HepG2 (cell line): ENCODE data around the gene TYMP. TPM values are rescaled to one million over a fixed set of nuclear protein-coding genes. Genes with fewer than 3 reads are reported as not detected.

ENCODE experiments used
- AHR ChIP-seq: IDR thresholded peaks from 2 replicates; pipeline ENCODE4 v1.6.1; 2018; ENCODE audit warnings: missing genetic modification reagents, missing compliant biosample characterization
- EEA1 ChIP-seq: sonication (generic); formaldehyde crosslinking; IDR thresholded peaks from 2 replicates; pipeline ENCODE4 v1.5.1; 2020; ENCODE audit warnings: mild to moderate bottlenecking, missing genetic modification reagents, borderline replicate concordance
- HCFC1 ChIP-seq: fragments of 150-350 bp; IDR thresholded peaks from 2 replicates; pipeline ENCODE4 v1.6.1; 2014; ENCODE audit warnings: low read depth, low read length
- HHEX ChIP-seq: IDR thresholded peaks from 2 replicates; pipeline ENCODE4 v1.6.1; 2016; ENCODE audit warnings: control low read depth
- ISL2 ChIP-seq: sonication (generic); formaldehyde crosslinking; IDR thresholded peaks from 2 replicates; pipeline ENCODE4 v1.5.0; 2020; ENCODE audit warnings: missing genetic modification reagents
- KDM2A ChIP-seq: sonication (generic); formaldehyde crosslinking; IDR thresholded peaks from 2 replicates; pipeline ENCODE4 v1.4.0; 2020; ENCODE audit warnings: low read depth, missing genetic modification reagents, borderline replicate concordance
- KLF16 ChIP-seq, 2 experiments: sonication (generic) in 1 of 2; formaldehyde crosslinking in 1 of 2; IDR thresholded peaks; 2 replicates each; pipeline versions ENCODE4 v1.6.1 to v1.8.0; 2016 to 2023; ENCODE audit warnings: missing genetic modification reagents in 2 of 2, missing compliant biosample characterization in 1 of 2
- MED1 ChIP-seq: sonication (generic); formaldehyde crosslinking; IDR thresholded peaks from 2 replicates; pipeline ENCODE4 v1.4.0; 2020; ENCODE audit warnings: missing genetic modification reagents
- MEIS1 ChIP-seq: sonication (generic); formaldehyde crosslinking; IDR thresholded peaks from 2 replicates; pipeline ENCODE4 v1.9.0; 2021; ENCODE audit warnings: mild to moderate bottlenecking, missing genetic modification reagents, moderate library complexity, borderline replicate concordance
- PCBP1 ChIP-seq: fragments of 200-400 bp; formaldehyde crosslinking; IDR thresholded peaks from 2 replicates; pipeline ENCODE4 v1.6.1; 2017; ENCODE audit warnings: mild to moderate bottlenecking, low read depth, low read length, borderline replicate concordance
- PREB ChIP-seq: sonication (generic); formaldehyde crosslinking; IDR thresholded peaks from 2 replicates; pipeline ENCODE4 v1.4.0; 2020; ENCODE audit warnings: missing genetic modification reagents
- RBAK ChIP-seq: sonication (generic); formaldehyde crosslinking; IDR thresholded peaks from 2 replicates; pipeline ENCODE4 v1.5.1; 2020; ENCODE audit warnings: mild to moderate bottlenecking, missing genetic modification reagents
- REPIN1 ChIP-seq: sonication (generic); formaldehyde crosslinking; IDR thresholded peaks from 2 replicates; pipeline ENCODE4 v1.8.0; 2022; ENCODE audit warnings: missing genetic modification reagents, low read depth, mild to moderate bottlenecking, borderline replicate concordance
- SATB2 ChIP-seq: sonication (generic); formaldehyde crosslinking; IDR thresholded peaks from 2 replicates; pipeline ENCODE4 v1.5.0; 2020; ENCODE audit warnings: missing genetic modification reagents
- THAP9 ChIP-seq: sonication (generic); formaldehyde crosslinking; IDR thresholded peaks from 2 replicates; pipeline ENCODE4; 2020; ENCODE audit warnings: missing genetic modification reagents, mild to moderate bottlenecking, borderline replicate concordance
- YY1 ChIP-seq: IDR thresholded peaks from 2 replicates; pipeline ENCODE4 v1.6.1; 2011; ENCODE audit warnings: low read length, low read depth, moderate library complexity, mild to moderate bottlenecking; ENCODE audit not compliant: insufficient read depth, insufficient replicate concordance
- ZBED4 ChIP-seq: sonication (generic); formaldehyde crosslinking; IDR thresholded peaks from 2 replicates; pipeline ENCODE4 v1.4.0; 2020; ENCODE audit warnings: missing genetic modification reagents, borderline replicate concordance
- ZBTB7A ChIP-seq: sonication (generic); formaldehyde crosslinking; IDR thresholded peaks from 2 replicates; pipeline ENCODE4 v1.8.0; 2022; ENCODE audit warnings: mild to moderate bottlenecking, missing genetic modification reagents
- ZNF546 ChIP-seq: sonication (generic); formaldehyde crosslinking; conservative IDR thresholded peaks from 2 replicates; pipeline ENCODE4 v1.8.1; 2023; ENCODE audit warnings: mild to moderate bottlenecking, missing genetic modification reagents
- ZNF775 ChIP-seq: sonication (generic); formaldehyde crosslinking; IDR thresholded peaks from 2 replicates; pipeline ENCODE4 v1.4.0; 2020; ENCODE audit warnings: missing genetic modification reagents, mild to moderate bottlenecking, moderate library complexity, borderline replicate concordance
- ZNF776 ChIP-seq: sonication (generic); formaldehyde crosslinking; IDR thresholded peaks from 2 replicates; pipeline ENCODE4 v1.4.0; 2020; ENCODE audit warnings: mild to moderate bottlenecking, missing genetic modification reagents
- polyA plus RNA-seq, 8 experiments: library from polyadenylated mRNA; depleted of rRNA in 3 of 8; stranded (reverse) in 7 of 8; unstranded in 1 of 8; fragments of >200 nt; fragmentation: Illumina TruSeq in 4 of 8; extraction: Trizol in 4 of 8; gene quantifications; 2 replicates each; pipeline versions ENCODE4 v1.2.1 to v1.2.3, GENCODE V29; 2011 to 2016; ENCODE audit warnings: low read depth in 4 of 8, missing spikeins in 1 of 8, mixed read lengths in 1 of 8; ENCODE audit not compliant: insufficient read depth in 1 of 8
- total RNA-seq, 5 experiments: library from RNA; depleted of rRNA; stranded (reverse); fragments of >200 nt; fragmentation: Illumina TruSeq; extraction: Trizol; gene quantifications; 2 replicates each; pipeline ENCODE4 v1.2.3, GENCODE V29; 2016; ENCODE audit warnings: low read depth in 1 of 5

TYMP gene
- total and polyA plus RNA-seq, 2 of the 13 experiments (the other 11 are each of a cell fraction or from before 2014, with no cell fraction given) = 3.9 to 4.3 TPM

GRCh38 chr22:50485221-50486131, 44.3 kb downstream of the TYMP start (continued):
- TF ChIP-seq KLF16 (CRISPR knock-in tag; IDR thresholded peaks at IDR 0.05) (peak in 1 of 2 experiments; percentile 82; a peak in 2 of 4 replicates), AHR (CRISPR knock-in tag) (0 out of 2 replicates have a peak, but pooled peaks have one; percentile 38), SATB2 (no peak), ZNF775 (no peak), HHEX (CRISPR knock-in tag) (no peak), THAP9 (CRISPR knock-in tag) (no peak; the same call in 1 of the 2 replicates), ZBTB7A (peak; percentile 83; the same call in 1 of the 2 replicates), KDM2A (peak; percentile 94), PCBP1 (no peak), REPIN1 (CRISPR knock-in tag) (peak; percentile 57; the same call in 1 of the 2 replicates), MED1 (no peak; the same call in 1 of the 2 replicates), HCFC1 (no peak), YY1 (peak; percentile 34), ISL2 (CRISPR knock-in tag) (no peak), MEIS1 (CRISPR knock-in tag) (0 out of 2 replicates have a peak, but pooled peaks have one; percentile 37), EEA1 (CRISPR knock-in tag) (no peak), ZBED4 (no peak), PREB (CRISPR knock-in tag) (no peak), ZNF546 (CRISPR knock-in tag) (no peak), RBAK (CRISPR knock-in tag) (no peak), ZNF776 (CRISPR knock-in tag) (no peak)
